Measurements from ENCODE around the gene RETREG2.

The RETREG2 gene

GRCh38 chr2:219163156-219163555 is 14.9 kb upstream of the RETREG2 start:
- Histone ChIP-seq H3K36me3 (ENCODE audit: insufficient read depth) (no peaks in the 10 kb centered on the region), H2AFZ (ENCODE audit: low read depth) (no peak overlapping the region), H3K79me2 (ENCODE audit: insufficient read depth, low read depth) (no peaks in the 10 kb centered on the region), H3K9ac (no peak overlapping the region), H3K4me3 (IDR thresholded peaks at IDR 0.05; ENCODE audit: insufficient read depth, low read depth, low read length) (no peak overlapping the region), H3K4me1 (ENCODE audit: low read depth, poor library complexity, severe bottlenecking) (peaks cover 13% of the 10 kb centered on the region), H4K20me1 (ENCODE audit: insufficient read depth) (no peaks in the 10 kb centered on the region), H3K27ac (no peak overlapping the region), H3K27me3 (ENCODE audit: insufficient read depth, low read depth) (no peaks in the 10 kb centered on the region; the same call in 1 of the 2 replicates), H3K4me2 (no peak overlapping the region)
- TF ChIP-seq CTCF (conservative IDR thresholded peaks at IDR 0.05; ENCODE audit: low read depth, low read length): no peak

- no peak for TF ChIP-seq CTCF (conservative IDR thresholded peaks at IDR 0.05; ENCODE audit: low read depth, low read length)
- no peaks in the 10 kb centered on the region for H4K20me1 ChIP-seq (ENCODE audit: insufficient read depth)
Measured at GRCh38 chr2:219165058-219165911, 12.8 kb upstream of the RETREG2 start.

GRCh38 chr2:219167997-219168396 is 10.1 kb upstream of the RETREG2 start:
- Histone ChIP-seq H3K4me3 (IDR thresholded peaks at IDR 0.05; ENCODE audit: insufficient read depth, low read depth, low read length) (no peak overlapping the region), H3K36me3 (ENCODE audit: insufficient read depth) (no peaks in the 10 kb centered on the region), H4K20me1 (ENCODE audit: insufficient read depth) (no peaks in the 10 kb centered on the region), H3K4me1 (ENCODE audit: low read depth, poor library complexity, severe bottlenecking) (peaks cover 11% of the 10 kb centered on the region), H3K9ac (no peak overlapping the region), H3K27ac (no peak overlapping the region), H3K79me2 (ENCODE audit: insufficient read depth, low read depth) (no peaks in the 10 kb centered on the region), H3K27me3 (ENCODE audit: insufficient read depth, low read depth) (no peaks in the 10 kb centered on the region; the same call in 1 of the 2 replicates), H2AFZ (ENCODE audit: low read depth) (0 out of 2 replicates have a peak overlapping the region, but pooled peaks have one; percentile 16), H3K4me2 (no peak overlapping the region)
- TF ChIP-seq CTCF (conservative IDR thresholded peaks at IDR 0.05; ENCODE audit: low read depth, low read length): no peak

More at GRCh38 chr2:219165058-219165911, 12.8 kb upstream of the RETREG2 start:
- peaks cover 18% of the 10 kb centered on the region for H3K4me1 ChIP-seq (ENCODE audit: low read depth, poor library complexity, severe bottlenecking)
- no peaks in the 10 kb centered on the region for H3K36me3 ChIP-seq (ENCODE audit: insufficient read depth)
- H3K27ac ChIP-seq: no peak overlapping the region
- no peak overlapping the region for H3K9ac ChIP-seq
- no peak overlapping the region for H3K4me3 ChIP-seq (IDR thresholded peaks at IDR 0.05; ENCODE audit: insufficient read depth, low read depth, low read length)
- no peaks in the 10 kb centered on the region; the same call in 1 of the 2 replicates for H3K27me3 ChIP-seq (ENCODE audit: insufficient read depth, low read depth)
- H3K4me2 ChIP-seq: no peak overlapping the region
- no peaks in the 10 kb centered on the region for H3K79me2 ChIP-seq (ENCODE audit: insufficient read depth, low read depth)
- no peak overlapping the region for H2AFZ ChIP-seq (ENCODE audit: low read depth)

- Histone ChIP-seq H4K20me1 (ENCODE audit: insufficient read depth) (no peaks in the 10 kb centered on the region), H3K4me2 (no peak overlapping the region), H2AFZ (ENCODE audit: low read depth) (0 out of 2 replicates have a peak overlapping the region, but pooled peaks have one; percentile 16), H3K4me3 (IDR thresholded peaks at IDR 0.05; ENCODE audit: insufficient read depth, low read depth, low read length) (no peak overlapping the region), H3K4me1 (ENCODE audit: low read depth, poor library complexity, severe bottlenecking) (peaks cover 11% of the 10 kb centered on the region), H3K36me3 (ENCODE audit: insufficient read depth) (no peaks in the 10 kb centered on the region), H3K9ac (no peak overlapping the region), H3K27ac (no peak overlapping the region), H3K79me2 (ENCODE audit: insufficient read depth, low read depth) (no peaks in the 10 kb centered on the region), H3K27me3 (ENCODE audit: insufficient read depth, low read depth) (no peaks in the 10 kb centered on the region; the same call in 1 of the 2 replicates)
- TF ChIP-seq CTCF (conservative IDR thresholded peaks at IDR 0.05; ENCODE audit: low read depth, low read length): no peak
Measured at GRCh38 chr2:219168526-219168925, 9.5 kb upstream of the RETREG2 start.
